Transverse colon (tissue), 3 donors: Measurements from ENCODE around the gene GPR17.

ENCODE experiments used
- EP300 ChIP-seq: sonication (generic); formaldehyde crosslinking; IDR thresholded peaks from one replicate; pipeline ENCODE4 v1.6.1; 2017; ENCODE audit warnings: antibody characterized with exemption, low read depth
- POLR2A ChIP-seq: fragments of 450-650 bp; IDR thresholded peaks from one replicate; pipeline ENCODE4 v1.6.1; 2016; ENCODE audit warnings: antibody characterized with exemption, mild to moderate bottlenecking, moderate library complexity
- TF ChIP-seq, protein P1 (sequence below), 5 experiments: fragments of 200-600 bp in 3 of 5; fragments of 450-650 bp in 2 of 5; sonication (generic) in 3 of 5; IDR thresholded peaks; 1 replicate in 2 of 5; 2 replicates in 3 of 5; pipeline ENCODE4 v1.5.1; 2016 to 2017; ENCODE audit warnings: antibody characterized with exemption in 5 of 5, inconsistent platforms in 3 of 5, mild to moderate bottlenecking in 2 of 5, moderate library complexity in 1 of 5

DNA sequence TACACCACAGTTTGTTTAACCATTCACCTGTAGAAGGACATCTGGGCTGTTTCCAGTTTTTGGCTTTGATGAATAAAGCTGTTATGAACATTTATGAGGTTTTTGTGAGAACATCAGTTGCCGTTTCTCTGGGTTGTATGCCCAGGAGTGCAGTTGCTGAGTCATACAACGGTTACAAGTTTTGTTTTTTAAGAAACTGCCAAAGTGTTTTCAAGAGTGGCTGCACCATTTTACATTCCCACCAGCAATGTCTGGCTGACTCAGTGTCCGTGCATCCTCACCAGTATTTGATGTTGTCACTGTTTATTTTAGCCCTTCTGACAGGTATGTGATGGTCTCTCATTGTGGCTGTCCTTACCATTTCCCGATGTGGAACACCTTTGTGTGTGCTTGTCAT, 48.0 kb upstream of the GPR17 start:
- TF ChIP-seq POLR2A: no peak
- TF ChIP-seq, protein P1, sequence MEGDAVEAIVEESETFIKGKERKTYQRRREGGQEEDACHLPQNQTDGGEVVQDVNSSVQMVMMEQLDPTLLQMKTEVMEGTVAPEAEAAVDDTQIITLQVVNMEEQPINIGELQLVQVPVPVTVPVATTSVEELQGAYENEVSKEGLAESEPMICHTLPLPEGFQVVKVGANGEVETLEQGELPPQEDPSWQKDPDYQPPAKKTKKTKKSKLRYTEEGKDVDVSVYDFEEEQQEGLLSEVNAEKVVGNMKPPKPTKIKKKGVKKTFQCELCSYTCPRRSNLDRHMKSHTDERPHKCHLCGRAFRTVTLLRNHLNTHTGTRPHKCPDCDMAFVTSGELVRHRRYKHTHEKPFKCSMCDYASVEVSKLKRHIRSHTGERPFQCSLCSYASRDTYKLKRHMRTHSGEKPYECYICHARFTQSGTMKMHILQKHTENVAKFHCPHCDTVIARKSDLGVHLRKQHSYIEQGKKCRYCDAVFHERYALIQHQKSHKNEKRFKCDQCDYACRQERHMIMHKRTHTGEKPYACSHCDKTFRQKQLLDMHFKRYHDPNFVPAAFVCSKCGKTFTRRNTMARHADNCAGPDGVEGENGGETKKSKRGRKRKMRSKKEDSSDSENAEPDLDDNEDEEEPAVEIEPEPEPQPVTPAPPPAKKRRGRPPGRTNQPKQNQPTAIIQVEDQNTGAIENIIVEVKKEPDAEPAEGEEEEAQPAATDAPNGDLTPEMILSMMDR (IDR thresholded peaks at IDR 0.05): no peak
- no peak for TF ChIP-seq EP300
